GM12878 (cell line): Measurements from ENCODE around the gene NTSR1. TPM values are rescaled to one million over a fixed set of nuclear protein-coding genes. Genes with fewer than 3 reads are reported as not detected.

Experiments
- ATAC-seq: fragments of 200-7000 bp; cut with Tn5 transposase; 3 replicates; pipeline ENCODE4 v1.9.1; 2020; ENCODE audit warnings: mild to moderate bottlenecking, moderate library complexity
- BruUV-seq: library from RNA; stranded (reverse); fragments of 400-500 nt; replicated peaks from 2 replicates; lab custom pipeline; 2021; lab: Mats Ljungman, UMichigan
- CTCF ChIA-PET: fragments of 300-600 bp; sonication (Branson Sonifier 250); formaldehyde crosslinking; extraction: SDS; loops from one replicate; lab custom pipeline; 2021; ENCODE audit warnings: inconsistent platforms; lab: Yijun Ruan, JAX
- POLR2A ChIA-PET: fragments of 350-600 bp; formaldehyde crosslinking; extraction: SDS; loops from one replicate; lab custom pipeline; 2021; ENCODE audit warnings: inconsistent platforms; lab: Charles Lee
- RAD21 ChIA-PET: fragments of 300-600 bp; sonication (Branson Sonifier 250); formaldehyde crosslinking; loops from one replicate; lab custom pipeline; 2023; ENCODE audit warnings: antibody characterized with exemption; ENCODE audit not compliant: unreplicated experiment; lab: Charles Lee
- SMC1A ChIA-PET: fragments of 300-600 bp; sonication (Branson Sonifier 250); formaldehyde crosslinking; loops from one replicate; lab custom pipeline; 2023; ENCODE audit not compliant: unreplicated experiment, uncharacterized antibody; lab: Charles Lee
- DNase-seq: peaks from one replicate; pipeline ENCODE4 v3.0.0-alpha.2; 2011; ENCODE audit warnings: low read depth, low spot score
- FAIRE-seq: peaks from 3 replicates; lab custom pipeline; 2011; peaks lifted over from hg19 to GRCh38; lab: Jason Lieb, UNC
- H2AFZ ChIP-seq: 2 replicates; pipeline ENCODE4 v1.6.0; 2011; ENCODE audit warnings: low read depth, low read length, control low read depth; ENCODE audit not compliant: control insufficient read depth
- H3K27ac ChIP-seq: 2 replicates; pipeline ENCODE4 v1.5.1; 2011; ENCODE audit warnings: control low read depth; ENCODE audit not compliant: control insufficient read depth, insufficient read depth
- H3K27me3 ChIP-seq, 2 experiments: replicated peaks in 1 of 2; 2 replicates each; pipeline versions ENCODE4 v1.6.0 to v1.6.1; 2011; ENCODE audit warnings: low read length in 1 of 2; ENCODE audit not compliant: control insufficient read depth in 2 of 2, insufficient read depth in 2 of 2
- H3K36me3 ChIP-seq, 2 experiments: 2 replicates each; pipeline ENCODE4 v1.5.1; 2011; ENCODE audit warnings: low read length in 1 of 2; ENCODE audit not compliant: control insufficient read depth in 2 of 2, insufficient read depth in 2 of 2
- H3K4me1 ChIP-seq: 2 replicates; pipeline ENCODE4 v1.6.1; 2011; ENCODE audit warnings: mild to moderate bottlenecking, low read length, moderate library complexity, mixed read lengths; ENCODE audit not compliant: control insufficient read depth, insufficient read depth
- H3K4me2 ChIP-seq: 2 replicates; pipeline ENCODE4 v1.6.0; 2011; ENCODE audit warnings: control low read depth; ENCODE audit not compliant: control insufficient read depth, insufficient read depth
- H3K4me3 ChIP-seq: fragments of 200-600 bp; sonication (generic); 2 replicates; pipeline ENCODE4 v1.5.1; 2016
- H3K79me2 ChIP-seq: 2 replicates; pipeline ENCODE4 v1.6.0; 2011; ENCODE audit warnings: low read length; ENCODE audit not compliant: control insufficient read depth, insufficient read depth
- H3K9ac ChIP-seq: 2 replicates; pipeline ENCODE4 v1.8.0; 2011; ENCODE audit warnings: low read length, control low read depth, mixed read lengths; ENCODE audit not compliant: control insufficient read depth, insufficient read depth
- H3K9me3 ChIP-seq: replicated peaks from 3 replicates; pipeline ENCODE4 v1.5.1; 2011; ENCODE audit warnings: mild to moderate bottlenecking, low read length; ENCODE audit not compliant: control insufficient read depth, insufficient read depth
- H4K20me1 ChIP-seq: 2 replicates; pipeline ENCODE4 v1.6.0; 2011; ENCODE audit not compliant: control insufficient read depth, insufficient read depth
- SMC3 ChIP-seq: IDR thresholded peaks from 2 replicates; pipeline ENCODE4 v1.6.1; 2011; ENCODE audit warnings: low read length, improper control_type of control experiment, borderline replicate concordance
- ZNF384 ChIP-seq: IDR thresholded peaks from 2 replicates; pipeline ENCODE4 v1.6.1; 2012; ENCODE audit warnings: low read depth, mild to moderate bottlenecking, low read length, improper control_type of control experiment, borderline replicate concordance
- WGBS: methylation state at CpG from one replicate; pipeline ENCODE4 v1.1.6; 2016; ENCODE audit warnings: low lambda C conversion rate; ENCODE audit not compliant: insufficient replicate concordance, insufficient coverage; ENCODE audit errors: missing lambda C conversion rate; 5-methylcytosine and 5-hydroxymethylcytosine counted together
- in situ Hi-C: fragments of 300-500 bp; cut with MboI; formaldehyde crosslinking; loops from 9 replicates; pipeline ENCODE4 v1.14.3; 2018; ENCODE audit warnings: mixed read lengths
- intact Hi-C: fragments of 100-400 bp; cut with micrococcal nuclease; formaldehyde crosslinking; loops from one replicate; pipeline ENCODE4 v1.14.2; 2022; ENCODE audit not compliant: unreplicated experiment
- polyA plus RNA-seq, 11 experiments: library from polyadenylated mRNA; depleted of rRNA in 4 of 11; unstranded in 6 of 11; stranded (reverse) in 5 of 11; fragments of >200 nt; fragmentation: Nextera tagmentation in 4 of 11; fragmentation: Illumina TruSeq in 1 of 11; extraction: Ambion mirVana in 4 of 11; extraction: Trizol in 1 of 11; gene quantifications; 1 replicate in 1 of 11; 2 replicates in 10 of 11; pipeline versions ENCODE4 v1.2.1 to v1.2.3, GENCODE V29; 2011 to 2016; ENCODE audit warnings: inconsistent platforms in 2 of 11, missing spikeins in 2 of 11, low read depth in 1 of 11
- total RNA-seq, 4 experiments: library from RNA; depleted of rRNA in 3 of 4; stranded (reverse); fragments of >200 nt in 3 of 4; fragmentation: Illumina TruSeq in 1 of 4; extraction: Trizol in 1 of 4; gene quantifications; 2 replicates each; pipeline versions ENCODE4 v1.2.1 to v1.2.3, GENCODE V29; 2013 to 2021
- TF ChIP-seq, protein P1 (sequence below): fragments of 450-650 bp; formaldehyde crosslinking; IDR thresholded peaks from 2 replicates; pipeline ENCODE4 v1.5.0; 2022; ENCODE audit warnings: mild to moderate bottlenecking, missing genetic modification characterization

NTSR1 gene
- total and polyA plus RNA-seq, 10 of the 15 experiments (the other 5 are each of a cell fraction or from before 2014, with no cell fraction given), result not detected

DNA sequence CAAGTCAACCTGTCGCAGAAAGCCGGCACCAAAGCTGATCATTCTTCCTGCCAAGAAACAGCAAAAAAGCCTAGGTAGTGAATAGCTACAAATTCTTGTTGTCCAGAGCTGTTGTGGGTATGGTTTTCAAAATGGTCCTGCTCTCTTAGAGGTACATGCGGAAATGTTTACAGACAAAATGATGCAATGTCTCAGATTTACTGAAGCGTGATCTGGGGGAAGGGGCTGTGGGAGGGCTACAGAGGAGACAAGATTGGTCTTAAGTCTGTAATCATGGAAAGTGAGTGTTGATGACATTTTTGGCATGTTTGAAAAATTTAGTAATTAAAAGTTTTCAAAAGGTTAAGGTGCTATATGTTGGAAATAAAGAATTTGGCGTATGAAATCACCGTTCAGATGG lies 6.2 kb downstream of the NTSR1 start:
- in situ Hi-C loops, result no loop called here
- no peaks in the 10 kb centered on the region for H3K79me2 ChIP-seq
- TF ChIP-seq, protein P1, sequence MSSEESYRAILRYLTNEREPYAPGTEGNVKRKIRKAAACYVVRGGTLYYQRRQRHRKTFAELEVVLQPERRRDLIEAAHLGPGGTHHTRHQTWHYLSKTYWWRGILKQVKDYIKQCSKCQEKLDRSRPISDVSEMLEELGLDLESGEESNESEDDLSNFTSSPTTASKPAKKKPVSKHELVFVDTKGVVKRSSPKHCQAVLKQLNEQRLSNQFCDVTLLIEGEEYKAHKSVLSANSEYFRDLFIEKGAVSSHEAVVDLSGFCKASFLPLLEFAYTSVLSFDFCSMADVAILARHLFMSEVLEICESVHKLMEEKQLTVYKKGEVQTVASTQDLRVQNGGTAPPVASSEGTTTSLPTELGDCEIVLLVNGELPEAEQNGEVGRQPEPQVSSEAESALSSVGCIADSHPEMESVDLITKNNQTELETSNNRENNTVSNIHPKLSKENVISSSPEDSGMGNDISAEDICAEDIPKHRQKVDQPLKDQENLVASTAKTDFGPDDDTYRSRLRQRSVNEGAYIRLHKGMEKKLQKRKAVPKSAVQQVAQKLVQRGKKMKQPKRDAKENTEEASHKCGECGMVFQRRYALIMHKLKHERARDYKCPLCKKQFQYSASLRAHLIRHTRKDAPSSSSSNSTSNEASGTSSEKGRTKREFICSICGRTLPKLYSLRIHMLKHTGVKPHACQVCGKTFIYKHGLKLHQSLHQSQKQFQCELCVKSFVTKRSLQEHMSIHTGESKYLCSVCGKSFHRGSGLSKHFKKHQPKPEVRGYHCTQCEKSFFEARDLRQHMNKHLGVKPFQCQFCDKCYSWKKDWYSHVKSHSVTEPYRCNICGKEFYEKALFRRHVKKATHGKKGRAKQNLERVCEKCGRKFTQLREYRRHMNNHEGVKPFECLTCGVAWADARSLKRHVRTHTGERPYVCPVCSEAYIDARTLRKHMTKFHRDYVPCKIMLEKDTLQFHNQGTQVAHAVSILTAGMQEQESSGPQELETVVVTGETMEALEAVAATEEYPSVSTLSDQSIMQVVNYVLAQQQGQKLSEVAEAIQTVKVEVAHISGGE, result no peak
- TF ChIP-seq ZNF384, result no peak
- no peak for TF ChIP-seq SMC3

More for the DNA sequence above, 6.2 kb downstream of the NTSR1 start:
- no peak for FAIRE-seq
- Histone ChIP-seq H3K9me3 (peaks cover under 1% of the 10 kb centered on the region; the same call in 1 of the 3 replicates), H3K9ac (no peak overlapping the region), H3K27me3 (peaks cover 0 to 5% of the 10 kb centered on the region in 2 experiments; a peak in 2 of 4 replicates), H3K27ac (no peak overlapping the region), H3K36me3 (no peaks in the 10 kb centered on the region), H3K4me1 (no peaks in the 10 kb centered on the region), H3K4me2 (no peak overlapping the region), H4K20me1 (no peaks in the 10 kb centered on the region), H2AFZ (no peak overlapping the region), H3K4me3 (no peak overlapping the region)
- WGBS, result 68% methylated on average over 6 of the region's 6 CpGs
- ChIA-PET POLR2A (no interaction called here), CTCF (interaction anchor here (1.0 kb wide), 1 partner anchor 77 kb away, joined by 3 read pairs; no protein-coding TSS in a partner anchor), RAD21 (no interaction called here), SMC1A (no interaction called here)
- intact Hi-C loops, result no loop called here
- no TSS peak for BruUV-seq
- no peak for DNase-seq
- no peak for ATAC-seq
